B cell (primary cell): Measurements from ENCODE around the gene GNG7. TPM values are rescaled to one million over a fixed set of nuclear protein-coding genes. Genes with fewer than 3 reads are reported as not detected.
A peak's percentile ranks its signal among the peaks of the same experiment; 100 is the strongest.

Experiments
- ATAC-seq: fragments of 200-7000 bp; cut with Tn5 transposase; one replicate; pipeline ENCODE4 v1.10.0; 2021; ENCODE audit warnings: low read depth, mild to moderate bottlenecking, moderate number of reproducible peaks, moderate library complexity
- CTCF ChIA-PET: fragments of 350-600 bp; sonication (Branson Sonifier 250); formaldehyde crosslinking; loops from one replicate; lab custom pipeline; 2021; ENCODE audit warnings: antibody characterized with exemption, inconsistent platforms; lab: Charles Lee
- POLR2A ChIA-PET: fragments of 350-600 bp; sonication (Branson Sonifier 250); formaldehyde crosslinking; loops from one replicate; lab custom pipeline; 2021; ENCODE audit warnings: antibody characterized with exemption; lab: Charles Lee
- DNase-seq: peaks from one replicate; pipeline ENCODE4 v3.0.0; 2013
- H2AFZ ChIP-seq: 2 replicates; pipeline ENCODE4 v1.6.1; 2012; ENCODE audit warnings: mild to moderate bottlenecking, low read depth, low read length; ENCODE audit not compliant: insufficient read depth, poor library complexity, severe bottlenecking
- H3K27ac ChIP-seq, 2 donors: 1 replicate in 1 of 2; 2 replicates in 1 of 2; pipeline ENCODE4 v1.5.1; 2012 to 2013; ENCODE audit warnings: low read length in 2 of 2, mild to moderate bottlenecking in 2 of 2, moderate library complexity in 1 of 2
- H3K27me3 ChIP-seq, 4 experiments: fragments of 200-600 bp in 1 of 4; sonication (generic) in 1 of 4; replicated peaks in 1 of 4; 1 replicate in 2 of 4; 2 replicates in 2 of 4; pipeline versions ENCODE4 v1.6.1 to v1.7.0; 2013 to 2016; ENCODE audit warnings: low read length in 3 of 4, mild to moderate bottlenecking in 2 of 4, mixed read lengths in 1 of 4, moderate library complexity in 1 of 4; ENCODE audit not compliant: insufficient read depth in 4 of 4, control insufficient read depth in 3 of 4; ENCODE audit errors: control extremely low read depth in 1 of 4
- H3K36me3 ChIP-seq, 2 experiments: replicated peaks in 1 of 2; 1 replicate in 1 of 2; 2 replicates in 1 of 2; pipeline versions ENCODE4 v1.6.1 to v1.7.1; 2013; ENCODE audit warnings: low read length in 1 of 2; ENCODE audit not compliant: insufficient read depth in 2 of 2, control insufficient read depth in 1 of 2; ENCODE audit errors: control extremely low read depth in 1 of 2, extremely low read depth in 1 of 2
- H3K4me1 ChIP-seq, 2 donors: fragments of 200-600 bp in 1 of 2; sonication (generic) in 1 of 2; 1 replicate in 1 of 2; 2 replicates in 1 of 2; pipeline versions ENCODE4 v1.5.1 to v1.6.1; 2013 to 2017; ENCODE audit warnings: low read length in 2 of 2; ENCODE audit not compliant: control insufficient read depth in 2 of 2, insufficient read depth in 2 of 2
- H3K4me2 ChIP-seq: replicated peaks from 2 replicates; pipeline ENCODE3; 2012; ENCODE audit warnings: mild to moderate bottlenecking, low read depth, low read length; ENCODE audit not compliant: poor library complexity, severe bottlenecking
- H3K4me3 ChIP-seq, 5 experiments: fragments of 200-600 bp in 1 of 5; sonication (generic) in 1 of 5; 1 replicate in 3 of 5; 2 replicates in 2 of 5; pipeline versions ENCODE4 v1.5.1 to v1.7.0; 2011 to 2016; ENCODE audit warnings: low read length in 4 of 5, mild to moderate bottlenecking in 4 of 5, low read depth in 2 of 5, control low read depth in 1 of 5, moderate library complexity in 1 of 5; ENCODE audit not compliant: insufficient read depth in 1 of 5; ENCODE audit errors: control extremely low read depth in 1 of 5, extremely low read depth in 1 of 5
- H3K79me2 ChIP-seq: fragments of 200-600 bp; sonication (generic); one replicate; pipeline ENCODE4 v1.6.0; 2016; ENCODE audit warnings: low read length; ENCODE audit not compliant: control insufficient read depth, insufficient read depth
- H3K9ac ChIP-seq: fragments of 200-600 bp; sonication (generic); 2 replicates; pipeline ENCODE4 v1.6.1; 2017; ENCODE audit warnings: mild to moderate bottlenecking, low read length, moderate library complexity
- H3K9me3 ChIP-seq, 3 donors: one replicate each; pipeline versions ENCODE4 v1.6.1 to v1.7.1; 2013; ENCODE audit warnings: low read length in 2 of 3; ENCODE audit not compliant: control insufficient read depth in 2 of 3, insufficient read depth in 1 of 3; ENCODE audit errors: control extremely low read depth in 1 of 3
- H4K20me1 ChIP-seq: 2 replicates; pipeline ENCODE4 v1.6.0; 2012; ENCODE audit warnings: mild to moderate bottlenecking, low read length; ENCODE audit not compliant: insufficient read depth, control insufficient read depth, poor library complexity, severe bottlenecking
- H3K27ac Mint-ChIP-seq: one replicate; pipeline ENCODE4 v1.8.0; 2021; ENCODE audit warnings: mixed read lengths
- H3K27me3 Mint-ChIP-seq: one replicate; pipeline ENCODE4 v1.8.0; 2021; ENCODE audit warnings: mixed read lengths
- H3K4me1 Mint-ChIP-seq: one replicate; pipeline ENCODE4 v1.8.0; 2021; ENCODE audit warnings: mixed read lengths
- H3K4me3 Mint-ChIP-seq: one replicate; pipeline ENCODE4 v1.8.0; 2021; ENCODE audit warnings: mixed read lengths
- H3K9me3 Mint-ChIP-seq: one replicate; pipeline ENCODE4 v1.8.0; 2022; ENCODE audit warnings: mixed read lengths; ENCODE audit not compliant: insufficient read depth
- CTCF ChIP-seq: fragments of 200-600 bp; IDR thresholded peaks from one replicate; pipeline ENCODE4 v1.8.0; 2022; ENCODE audit warnings: antibody characterized with exemption, mild to moderate bottlenecking
- EZH2 ChIP-seq: IDR thresholded peaks from 2 replicates; pipeline ENCODE4 v1.6.1; 2012; ENCODE audit warnings: borderline replicate concordance, low read depth, mild to moderate bottlenecking, moderate library complexity, low read length; ENCODE audit not compliant: insufficient read depth, poor library complexity, severe bottlenecking
- WGBS: methylation state at CpG from one replicate; pipeline ENCODE4 v1.1.5; 2013; ENCODE audit warnings: missing lambda C conversion rate; ENCODE audit not compliant: insufficient coverage; 5-methylcytosine and 5-hydroxymethylcytosine counted together
- intact Hi-C: fragments of 100-400 bp; cut with micrococcal nuclease; formaldehyde crosslinking; loops from one replicate; pipeline ENCODE4 v1.10.0; 2022
- polyA plus RNA-seq: library from polyadenylated mRNA; depleted of rRNA; stranded (reverse); fragments of >200 nt; gene quantifications from 2 replicates; pipeline ENCODE4 v1.2.3, GENCODE V29; 2012
- total RNA-seq, 2 donors: library from RNA; stranded (reverse); fragments of 120-200 nt in 1 of 2; gene quantifications; 1 replicate in 1 of 2; 2 replicates in 1 of 2; pipeline versions ENCODE4 v1.2.3 to v1.2.4, GENCODE V29; 2013 to 2022

GNG7 gene
- total and polyA plus RNA-seq, 2 donors (not counting 1 experiment from before 2014, with no cell fraction given), result 76.3 to 153 TPM

DNA sequence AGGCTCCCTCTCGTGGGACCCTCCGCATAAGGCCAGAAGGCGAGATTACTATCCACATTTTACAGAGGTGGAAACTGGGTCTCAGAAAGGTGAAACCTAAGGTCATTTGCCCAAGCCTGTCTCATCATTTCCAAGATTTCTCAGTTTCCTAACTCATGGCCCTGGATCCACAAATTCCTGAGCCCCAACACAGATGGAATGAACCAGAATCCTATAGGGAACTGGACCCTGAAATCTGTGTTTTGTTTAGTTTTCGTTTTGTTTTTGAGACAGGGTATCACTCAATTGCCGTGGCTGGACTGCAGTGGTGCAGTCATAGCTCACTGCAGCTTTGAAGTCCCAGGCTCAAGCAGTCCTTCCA, 563 bp upstream of the GNG7 start:
- peak overlapping the region; percentile 96 for H3K4me2 ChIP-seq
- H3K27me3 ChIP-seq, result no peaks in the 10 kb centered on the region
- no peak overlapping the region for H2AFZ ChIP-seq
- peaks cover 43% of the 10 kb centered on the region for H3K79me2 ChIP-seq
- intact Hi-C loops, result no loop called here
- TF ChIP-seq CTCF, result no peak
- H3K4me1 ChIP-seq, result peaks cover 40 to 44% of the 10 kb centered on the region in 2 donors
- CTCF ChIA-PET, result interaction anchor here (1.6 to 2.2 kb wide), 2 partner anchors 22 to 55 kb away, joined by 6 to 9 read pairs; no protein-coding TSS in a partner anchor
- H3K9me3 Mint-ChIP-seq, result no peaks in the 10 kb centered on the region
- peak overlapping the region; percentile 69 to 70 for H3K27ac ChIP-seq
- ATAC-seq, result no peak
- H3K4me3 Mint-ChIP-seq, result peak overlapping the region; percentile 73
- POLR2A ChIA-PET, result interaction anchor here (0.5 to 6.7 kb wide), 5 partner anchors 10 to 443 kb away, joined by 3 to 86 read pairs (median 4); no protein-coding TSS in a partner anchor
- peaks cover 0 to 8% of the 10 kb centered on the region in 2 experiments for H3K36me3 ChIP-seq
- DNase-seq, result no peak
- no peaks in the 10 kb centered on the region for H3K27me3 Mint-ChIP-seq
- H3K27ac Mint-ChIP-seq, result peak overlapping the region; percentile 94
- peaks cover 20% of the 10 kb centered on the region for H4K20me1 ChIP-seq
- WGBS, result 100% methylated on average over 4 of the region's 5 CpGs
- peak overlapping the region in 2 of 5 experiments; percentile 5 to 23 for H3K4me3 ChIP-seq
- H3K9me3 ChIP-seq, result peaks cover 0 to 5% (median 0%) of the 10 kb centered on the region in 3 donors
- peak overlapping the region; percentile 45 for H3K9ac ChIP-seq
- peaks cover 36% of the 10 kb centered on the region for H3K4me1 Mint-ChIP-seq

GRCh38 chr19:2701361-2702169, 929 bp downstream of the GNG7 start:
- peak overlapping the region; percentile 22 for H2AFZ ChIP-seq
- H3K27me3 ChIP-seq, result no peaks in the 10 kb centered on the region
- H3K4me3 Mint-ChIP-seq, result peak overlapping the region; percentile 89
- H3K4me2 ChIP-seq, result peak overlapping the region; percentile 96
- peaks cover 20% of the 10 kb centered on the region for H4K20me1 ChIP-seq
- no peak for TF ChIP-seq CTCF
- no peak for TF ChIP-seq EZH2
- peaks cover 54 to 59% of the 10 kb centered on the region in 2 donors for H3K4me1 ChIP-seq
- H3K4me1 Mint-ChIP-seq, result peaks cover 44% of the 10 kb centered on the region
- no peak for ATAC-seq
- no peaks in the 10 kb centered on the region for H3K9me3 Mint-ChIP-seq
- peak overlapping the region; percentile 58 to 96 (median 77) for H3K4me3 ChIP-seq
- H3K36me3 ChIP-seq, result peaks cover 0 to 14% of the 10 kb centered on the region in 2 experiments
- peaks cover 58% of the 10 kb centered on the region for H3K79me2 ChIP-seq
- H3K27ac Mint-ChIP-seq, result peak overlapping the region; percentile 85
- H3K9me3 ChIP-seq, result peaks cover 0 to 3% (median 0%) of the 10 kb centered on the region in 3 donors
- peak overlapping the region; percentile 94 for H3K9ac ChIP-seq
- H3K27me3 Mint-ChIP-seq, result no peaks in the 10 kb centered on the region
- DNase-seq, result peak; percentile 28
- ChIA-PET POLR2A (interaction anchor here (0.5 to 6.7 kb wide), 13 partner anchors 8 to 582 kb away, joined by 3 to 86 read pairs (median 10); partner anchors contain the start of genes GADD45B and SGTA), CTCF (interaction anchor here (0.7 to 4.7 kb wide), 8 partner anchors 9 to 80 kb away, joined by 3 to 45 read pairs (median 6); no protein-coding TSS in a partner anchor)
- 10% methylated on average over 9 of the region's 9 CpGs for WGBS
- intact Hi-C loops, result loop anchor here (1.0 kb wide), 3 partner anchors 9 to 48 kb away; partner anchors contain the start of gene SLC39A3
- peak overlapping the region; percentile 81 to 89 for H3K27ac ChIP-seq
